H1 (cell line): ENCODE data around the gene ZNF652. TPM values are rescaled to one million over a fixed set of nuclear protein-coding genes. Genes with fewer than 3 reads are reported as not detected.

ENCODE experiments used
- CTCF ChIA-PET: fragments of 300-600 bp; sonication (Branson Sonifier 250); formaldehyde crosslinking; loops from one replicate; lab custom pipeline; 2021; ENCODE audit not compliant: partially characterized antibody; lab: Charles Lee
- POLR2A ChIA-PET: fragments of 300-600 bp; sonication (Branson Sonifier 250); formaldehyde crosslinking; loops from one replicate; lab custom pipeline; 2021; ENCODE audit warnings: inconsistent platforms; ENCODE audit not compliant: partially characterized antibody; lab: Charles Lee
- DNase-seq, 2 experiments: peaks; one replicate each; pipeline versions ENCODE4 v3.0.0 to v3.0.0-alpha.2; 2010 to 2022; ENCODE audit warnings: low spot score in 2 of 2, low read depth in 1 of 2, mixed read lengths in 1 of 2
- FAIRE-seq: peaks from 2 replicates; lab custom pipeline; 2011; peaks lifted over from hg19 to GRCh38; lab: Jason Lieb, UNC
- H2AFZ ChIP-seq: 2 replicates; pipeline ENCODE4 v1.8.1; 2012; ENCODE audit warnings: low read length, inconsistent platforms
- H2AK5ac ChIP-seq: 2 replicates; pipeline ENCODE4 v1.6.1; 2013; ENCODE audit warnings: low read depth, low read length
- H2BK120ac ChIP-seq: replicated peaks from 2 replicates; pipeline ENCODE3; 2013; ENCODE audit warnings: low read depth, low read length, inconsistent platforms
- H2BK12ac ChIP-seq: 2 replicates; pipeline ENCODE4 v1.6.1; 2013; ENCODE audit warnings: low read depth, low read length
- H2BK15ac ChIP-seq: 2 replicates; pipeline ENCODE4 v1.6.1; 2013; ENCODE audit warnings: low read length
- H2BK20ac ChIP-seq: 2 replicates; pipeline ENCODE4 v1.6.1; 2013; ENCODE audit warnings: low read length
- H2BK5ac ChIP-seq: 2 replicates; pipeline ENCODE4 v1.6.1; 2013; ENCODE audit warnings: low read depth, low read length
- H3K14ac ChIP-seq: 2 replicates; pipeline ENCODE4 v1.6.1; 2013; ENCODE audit warnings: inconsistent platforms; ENCODE audit not compliant: insufficient read length
- H3K18ac ChIP-seq: 2 replicates; pipeline ENCODE4 v1.6.1; 2013; ENCODE audit warnings: low read length; ENCODE audit errors: extremely low read depth
- H3K23ac ChIP-seq: 2 replicates; pipeline ENCODE4 v1.6.1; 2013; ENCODE audit warnings: inconsistent platforms; ENCODE audit not compliant: insufficient read length
- H3K23me2 ChIP-seq: 2 replicates; pipeline ENCODE4 v1.6.1; 2013; ENCODE audit warnings: low read depth, low read length
- H3K27ac ChIP-seq: 2 replicates; pipeline ENCODE4 v1.6.1; 2011; ENCODE audit warnings: low read depth, low read length, inconsistent platforms
- H3K27me3 ChIP-seq, 4 experiments: replicated peaks in 1 of 4; 1 replicate in 1 of 4; 2 replicates in 3 of 4; pipeline versions ENCODE4 v1.6.1 to v1.8.1; 2011 to 2013; ENCODE audit warnings: low read length in 3 of 4, mild to moderate bottlenecking in 3 of 4, inconsistent platforms in 2 of 4, mixed read lengths in 2 of 4, moderate library complexity in 1 of 4; ENCODE audit not compliant: control insufficient read depth in 3 of 4, insufficient read depth in 3 of 4; ENCODE audit errors: extremely low read depth in 1 of 4
- H3K36me3 ChIP-seq, 4 experiments: 2 replicates each; pipeline versions ENCODE4 v1.6.1 to v1.8.1; 2011 to 2013; ENCODE audit warnings: mild to moderate bottlenecking in 4 of 4, low read length in 3 of 4, moderate library complexity in 2 of 4, control low read depth in 1 of 4, inconsistent platforms in 1 of 4; ENCODE audit not compliant: insufficient read depth in 4 of 4, control insufficient read depth in 2 of 4
- H3K4ac ChIP-seq: replicated peaks from 2 replicates; pipeline ENCODE3; 2013; ENCODE audit warnings: low read length, low read depth, mixed read lengths, inconsistent platforms; ENCODE audit not compliant: insufficient read length
- H3K4me1 ChIP-seq, 4 experiments: replicated peaks in 1 of 4; 1 replicate in 1 of 4; 2 replicates in 3 of 4; pipeline versions ENCODE4 v1.6.1 to v1.8.1; 2011 to 2013; ENCODE audit warnings: low read length in 3 of 4, inconsistent platforms in 2 of 4, mixed read lengths in 1 of 4; ENCODE audit not compliant: insufficient read depth in 4 of 4, control insufficient read depth in 3 of 4
- H3K4me2 ChIP-seq, 2 experiments: 2 replicates each; pipeline versions ENCODE4 v1.6.1 to v1.8.1; 2011 to 2013; ENCODE audit warnings: low read depth in 2 of 2, low read length in 2 of 2, control low read depth in 1 of 2, inconsistent platforms in 1 of 2, mild to moderate bottlenecking in 1 of 2; ENCODE audit not compliant: insufficient read depth in 1 of 2
- H3K4me3 ChIP-seq, 4 experiments: fragments of 200-600, 300-600 bp in 1 of 4; sonication (generic), shearing (Covaris generic), sonication (Bioruptor Twin) in 1 of 4; 2 replicates each; pipeline versions ENCODE4 v1.5.1 to v1.8.1; 2011 to 2016; ENCODE audit warnings: low read length in 4 of 4, low read depth in 3 of 4, control low read depth in 2 of 4, inconsistent platforms in 2 of 4, mild to moderate bottlenecking in 2 of 4, mixed read lengths in 1 of 4, moderate library complexity in 1 of 4; ENCODE audit not compliant: insufficient read depth in 2 of 4; ENCODE audit errors: extremely low read depth in 1 of 4
- H3K56ac ChIP-seq: replicated peaks from 2 replicates; pipeline ENCODE3; 2013; ENCODE audit warnings: low read depth, mild to moderate bottlenecking, mixed read lengths, low read length, inconsistent platforms; ENCODE audit not compliant: insufficient read length
- H3K79me1 ChIP-seq: 2 replicates; pipeline ENCODE4 v1.6.1; 2013; ENCODE audit warnings: low read depth, low read length, control low read depth
- H3K79me2 ChIP-seq, 2 experiments: 2 replicates each; pipeline versions ENCODE4 v1.6.1 to v1.8.1; 2012 to 2013; ENCODE audit warnings: low read length in 2 of 2, mild to moderate bottlenecking in 2 of 2, inconsistent platforms in 1 of 2; ENCODE audit not compliant: insufficient read depth in 2 of 2, control insufficient read depth in 1 of 2
- H3K9ac ChIP-seq, 4 experiments: replicated peaks in 1 of 4; 1 replicate in 1 of 4; 2 replicates in 3 of 4; pipeline versions ENCODE4 v1.6.1 to v1.8.1; 2011 to 2013; ENCODE audit warnings: low read depth in 3 of 4, low read length in 3 of 4, control low read depth in 2 of 4, mild to moderate bottlenecking in 2 of 4, moderate library complexity in 2 of 4, inconsistent platforms in 1 of 4; ENCODE audit errors: extremely low read depth in 1 of 4
- H3K9me3 ChIP-seq, 2 experiments: 2 replicates each; pipeline versions ENCODE4 v1.6.1 to v1.8.1; 2012 to 2013; ENCODE audit warnings: mild to moderate bottlenecking in 2 of 2, moderate library complexity in 2 of 2, control low read depth in 1 of 2, inconsistent platforms in 1 of 2, low read depth in 1 of 2, low read length in 1 of 2, mixed read lengths in 1 of 2; ENCODE audit not compliant: insufficient read depth in 2 of 2
- H4K20me1 ChIP-seq, 2 experiments: replicated peaks in 1 of 2; 2 replicates each; pipeline versions ENCODE3 to v1.8.1; 2011 to 2013; ENCODE audit warnings: inconsistent platforms in 2 of 2, low read length in 2 of 2, mild to moderate bottlenecking in 1 of 2; ENCODE audit not compliant: insufficient read depth in 2 of 2, control insufficient read depth in 1 of 2
- H4K5ac ChIP-seq: 2 replicates; pipeline ENCODE4 v1.6.1; 2013; ENCODE audit warnings: low read length, low read depth, mixed read lengths, inconsistent platforms; ENCODE audit not compliant: insufficient read length
- H4K8ac ChIP-seq: 2 replicates; pipeline ENCODE4 v1.8.0; 2013; ENCODE audit warnings: mild to moderate bottlenecking, moderate library complexity, low read length, inconsistent platforms; ENCODE audit not compliant: insufficient read depth; ENCODE audit errors: extremely low read depth
- H4K91ac ChIP-seq: replicated peaks from 2 replicates; pipeline ENCODE3; 2013; ENCODE audit warnings: low read length, mixed read lengths, inconsistent platforms; ENCODE audit not compliant: insufficient read length
- BCL11A ChIP-seq, 2 experiments: IDR thresholded peaks; one replicate each; pipeline ENCODE4 v1.6.1; 2011; ENCODE audit warnings: low read depth in 2 of 2, low read length in 2 of 2, mild to moderate bottlenecking in 2 of 2
- CTCF ChIP-seq, 3 experiments: IDR thresholded peaks; 1 replicate in 2 of 3; 2 replicates in 1 of 3; pipeline versions ENCODE4 v1.5.1 to v1.6.1; 2011; ENCODE audit warnings: low read length in 3 of 3, mild to moderate bottlenecking in 3 of 3, inconsistent platforms in 2 of 3, low read depth in 1 of 3, moderate library complexity in 1 of 3; ENCODE audit not compliant: insufficient read depth in 1 of 3; ENCODE audit errors: control extremely low read depth in 1 of 3
- RAD21 ChIP-seq, 2 experiments: IDR thresholded peaks in 1 of 2; conservative IDR thresholded peaks in 1 of 2; 2 replicates each; pipeline ENCODE4 v1.6.1; 2011; ENCODE audit warnings: low read depth in 2 of 2, low read length in 2 of 2, improper control_type of control experiment in 1 of 2, inconsistent platforms in 1 of 2, mild to moderate bottlenecking in 1 of 2, moderate library complexity in 1 of 2
- WGBS, 2 experiments: shearing (Covaris generic) in 1 of 2; methylation state at CpG; one replicate each; pipeline versions ENCODE4 v1.1.6 to v1.1.7; 2013 to 2015; ENCODE audit warnings: low lambda C conversion rate in 2 of 2, mixed read lengths in 2 of 2, inconsistent platforms in 1 of 2, low coverage in 1 of 2, missing lambda C conversion rate in 1 of 2; ENCODE audit not compliant: insufficient replicate concordance in 2 of 2, insufficient coverage in 1 of 2, insufficient read length in 1 of 2; ENCODE audit errors: extremely low coverage in 1 of 2, missing lambda C conversion rate in 1 of 2; 5-methylcytosine and 5-hydroxymethylcytosine counted together
- polyA plus RNA-seq, 7 experiments: library from polyadenylated mRNA; depleted of rRNA in 3 of 7; stranded (reverse) in 5 of 7; unstranded in 2 of 7; fragments of >200 nt in 5 of 7; fragments of 200-250 nt in 2 of 7; gene quantifications; 1 replicate in 5 of 7; 2 replicates in 1 of 7; 4 replicates in 1 of 7; pipeline versions ENCODE4 v1.2.1 to v1.2.3, GENCODE V29; 2011 to 2013; ENCODE audit warnings: missing spikeins in 2 of 7, mixed read lengths in 2 of 7
- total RNA-seq: library from RNA; stranded (reverse); fragmentation: NEBNext Ultra II Directional; extraction: Animal tissue kit (Norgen Biotek cat#: 25700); gene quantifications from 2 replicates; pipeline ENCODE4 v1.2.1, GENCODE V29; 2021

The ZNF652 gene
- total and polyA plus RNA-seq, 2 of the 8 experiments (the other 6 are each of a cell fraction or from before 2014, with no cell fraction given), result 13.5 to 39.6 TPM

DNA sequence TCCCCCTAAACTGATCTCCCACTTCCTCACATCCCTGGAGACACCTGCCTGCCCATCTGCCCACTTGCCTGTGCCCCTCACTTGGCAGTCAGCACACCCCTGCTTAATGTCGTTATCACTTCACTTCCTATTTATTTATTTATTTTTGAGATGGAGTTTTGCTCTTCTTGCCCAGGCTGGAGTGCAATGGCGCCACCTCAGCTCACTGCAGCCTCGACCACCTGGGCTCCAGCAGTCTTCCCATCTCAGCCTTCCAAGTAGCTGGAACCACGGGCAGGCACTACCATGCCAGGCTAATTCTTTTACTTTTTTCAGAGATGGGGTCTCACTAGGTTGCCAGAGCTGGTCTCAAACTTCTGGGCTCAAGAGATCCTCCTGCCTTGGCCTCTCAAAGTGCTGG, 108.0 kb downstream of the ZNF652 start:
- Histone ChIP-seq H2BK20ac (no peak overlapping the region), H4K8ac (no peak overlapping the region), H2AK5ac (no peak overlapping the region), H3K27ac (no peak overlapping the region), H2BK5ac (no peak overlapping the region), H3K4ac (no peak overlapping the region), H3K36me3 (no peaks in the 10 kb centered on the region), H3K9ac (no peak overlapping the region; a peak in 1 of 7 replicates), H3K23ac (no peak overlapping the region), H3K56ac (no peak overlapping the region), H3K79me1 (no peaks in the 10 kb centered on the region), H3K4me1 (no peaks in the 10 kb centered on the region; a peak in 1 of 7 replicates), H2BK12ac (no peak overlapping the region), H3K4me2 (no peak overlapping the region), H4K20me1 (no peaks in the 10 kb centered on the region), H4K5ac (no peak overlapping the region), H4K91ac (no peak overlapping the region), H3K9me3 (no peaks in the 10 kb centered on the region), H3K18ac (no peak overlapping the region), H3K4me3 (no peak overlapping the region), H3K79me2 (no peaks in the 10 kb centered on the region), H3K27me3 (no peaks in the 10 kb centered on the region), H2AFZ (no peak overlapping the region), H3K14ac (no peak overlapping the region), H2BK120ac (no peak overlapping the region), H2BK15ac (no peak overlapping the region), H3K23me2 (no peaks in the 10 kb centered on the region)
- ChIA-PET POLR2A (interaction anchor here (0.6 kb wide), 1 partner anchor 158 kb away, joined by 5 read pairs; no protein-coding TSS in a partner anchor), CTCF (interaction anchor here (0.6 to 2.6 kb wide), 20 partner anchors 9 to 812 kb away, joined by 3 to 19 read pairs (median 4); partner anchors contain the start of gene PHOSPHO1)
- DNase-seq, result no peak
- WGBS, 2 experiments, result 71% methylated on average over 4 of the region's 4 CpGs; no CpG with 5 or more reads in 1 of the 2 experiments
- TF ChIP-seq CTCF (IDR thresholded peaks at IDR 0.05; ENCODE audit: control extremely low read depth in 1 of 3, insufficient read depth in 1 of 3, low read depth in 1 of 3, low read length in 3 of 3) (peak; percentile 29 to 33 (median 32); a peak in 3 of 4 replicates), RAD21 (IDR thresholded peaks at IDR 0.05 in 1 of 2, conservative IDR thresholded peaks at IDR 0.05 in 1 of 2; ENCODE audit: low read depth in 2 of 2, low read length in 2 of 2) (peak; percentile 8 to 29; a peak in 3 of 4 replicates), BCL11A (IDR thresholded peaks at IDR 0.05; ENCODE audit: low read depth in 2 of 2, low read length in 2 of 2) (no peak)
- no peak for FAIRE-seq
